Activated CD8-positive, alpha-beta memory T cell treated with anti-CD3 and anti-CD28 coated beads, Interleukin-2, amount 50 U/mL, for 4 hours (primary cell): ENCODE data around the gene XYLT1.
"Not testable (repeated sequence)": the region's sequence is repeated elsewhere in the genome, so short reads cannot be mapped to it uniquely, and the experiment has no call there.

Experiments used
- DNase-seq: peaks from one replicate; pipeline ENCODE4 v3.0.0-alpha.2; 2020

XYLT1 gene

DNA sequence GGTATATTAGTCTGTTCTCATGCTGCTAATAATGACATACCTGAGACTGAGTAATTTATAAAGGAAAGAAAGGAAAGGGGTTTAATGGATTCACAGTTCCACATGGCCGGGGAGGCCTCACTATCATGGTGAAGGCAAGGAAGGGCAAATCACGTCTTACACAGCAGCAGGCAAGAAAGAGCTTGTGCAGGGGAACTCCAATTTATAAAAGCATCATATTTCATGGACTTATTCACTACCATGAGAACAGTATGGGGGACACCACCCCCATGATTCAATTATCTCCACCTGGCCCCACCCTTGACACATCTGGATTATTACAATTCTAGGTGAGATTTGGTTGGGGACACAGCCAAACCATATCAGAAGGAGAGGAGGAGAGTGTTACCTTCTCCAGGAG, 17.7 kb upstream of the XYLT1 start:
- no peak for DNase-seq

DNA sequence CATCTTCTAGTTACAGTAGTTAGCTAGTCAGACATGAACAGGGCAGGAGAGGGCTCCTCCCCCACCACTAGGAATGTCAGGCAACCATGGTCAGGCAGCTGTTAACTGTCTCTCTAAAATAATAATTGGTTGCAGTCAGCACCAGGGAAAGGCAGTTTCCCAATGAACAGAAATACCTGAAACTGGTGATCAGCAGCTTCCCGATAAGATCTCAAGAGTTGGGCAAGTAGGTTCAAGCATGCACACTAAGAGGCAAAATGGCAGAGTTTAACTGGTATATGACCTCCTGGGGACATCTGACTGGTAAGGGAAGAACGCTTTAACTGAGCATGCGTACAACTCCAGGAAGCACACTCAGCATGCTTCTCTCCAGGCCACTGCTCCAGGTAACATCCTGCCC, 12.6 kb upstream of the XYLT1 start:
- no peak for DNase-seq

GRCh38 chr16:17482341-17482740, 11.6 kb upstream of the XYLT1 start:
- not testable (repeated sequence) for DNase-seq

- DNase-seq, result no peak
These were observed 11.0 kb upstream of the XYLT1 start for GRCh38 chr16:17481736-17482135.

DNA sequence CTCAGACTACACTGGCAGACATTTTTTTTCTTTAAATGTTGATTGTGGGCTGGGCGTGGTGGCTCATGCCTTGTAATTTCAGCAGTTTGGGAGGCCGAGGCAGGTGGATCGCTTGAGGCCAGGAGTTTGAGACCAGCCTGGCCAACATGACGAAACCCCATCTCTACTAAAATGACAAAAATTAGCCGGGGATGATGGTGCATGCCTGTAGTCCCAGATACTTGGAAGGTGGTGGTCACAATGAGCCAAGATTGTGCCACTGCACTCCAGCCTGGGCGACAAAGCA, 6.4 kb upstream of the XYLT1 start:
- DNase-seq, result not testable (repeated sequence)

GRCh38 chr16:17476414-17477259, 5.9 kb upstream of the XYLT1 start:
- DNase-seq, result peak; percentile 37

DNA sequence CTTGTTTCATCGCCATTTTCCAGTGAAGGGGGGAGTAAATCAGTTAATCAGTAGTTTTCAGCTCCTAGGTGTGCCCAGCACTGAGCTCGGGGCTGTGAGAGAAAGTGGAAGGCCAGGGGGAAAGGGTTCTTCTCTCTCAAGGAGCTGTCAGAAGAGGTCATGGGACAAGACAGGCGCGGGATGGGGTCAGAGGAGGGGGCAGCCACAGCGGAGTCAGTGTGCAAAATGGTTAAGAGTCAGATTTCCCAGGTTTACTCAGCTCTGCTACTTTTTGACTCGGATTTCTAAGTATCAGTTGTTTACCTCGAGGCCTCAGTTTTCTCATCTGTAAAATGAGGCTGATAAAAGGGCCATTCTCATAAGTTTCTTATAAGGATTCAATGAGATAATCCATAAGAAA, 4.3 kb upstream of the XYLT1 start:
- no peak for DNase-seq

- DNase-seq, result no peak
These were observed 3.8 kb upstream of the XYLT1 start for GRCh38 chr16:17474572-17474971.

DNA sequence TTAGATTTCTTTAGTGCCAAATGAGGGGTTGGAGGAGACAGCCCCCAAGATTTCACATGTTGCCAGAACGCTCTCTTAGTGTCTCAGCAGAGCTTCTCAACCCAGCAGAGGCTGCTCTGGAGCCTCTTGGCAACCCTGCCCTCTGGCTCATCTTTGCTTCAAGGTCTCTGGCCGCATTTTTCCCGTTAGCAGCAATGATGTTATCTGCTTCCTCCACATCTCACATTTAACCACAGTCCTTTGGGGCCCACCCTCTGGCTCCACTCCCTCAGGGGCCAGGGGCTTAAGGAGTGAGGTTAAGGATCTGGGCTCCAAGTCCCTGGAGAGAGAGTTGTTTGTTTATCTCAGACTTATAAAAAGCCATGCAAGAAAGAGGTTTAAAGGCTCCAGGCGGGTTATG, 3.3 kb upstream of the XYLT1 start:
- no peak for DNase-seq

DNA sequence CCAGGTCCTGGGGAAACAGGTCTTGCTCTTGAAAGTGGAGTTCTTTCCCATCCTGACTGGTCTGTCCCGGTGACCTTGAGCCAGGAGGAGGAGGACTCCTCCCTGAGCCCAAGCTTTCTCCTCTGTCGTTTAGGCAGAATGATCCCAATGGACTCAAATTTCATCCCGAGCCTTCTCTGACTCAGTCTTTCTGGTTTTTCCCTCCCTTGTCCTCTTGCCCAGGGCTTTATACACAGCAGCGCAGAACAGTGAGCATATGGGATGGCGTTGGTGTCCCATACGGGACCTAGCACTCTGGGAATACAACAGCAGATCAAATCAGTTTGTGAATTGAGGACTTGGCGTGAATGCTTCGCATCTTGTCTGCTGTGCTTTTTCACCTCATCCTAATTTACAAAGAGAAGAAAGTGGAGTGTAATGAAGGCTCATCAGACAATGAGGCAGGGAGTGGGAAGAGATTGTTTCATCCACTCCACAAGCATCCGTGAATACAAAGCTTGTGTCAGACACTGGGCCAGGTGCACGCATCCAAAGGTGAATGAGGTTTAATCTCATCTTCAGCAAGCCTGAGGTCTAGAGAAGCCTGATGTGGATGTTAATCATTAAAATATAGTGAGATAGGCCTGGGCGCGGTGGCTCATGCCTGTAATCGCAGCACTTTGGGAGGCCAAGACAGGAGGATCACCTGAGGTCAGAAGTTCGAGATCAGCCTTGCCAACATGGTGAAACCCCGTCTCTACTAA, 1.1 kb upstream of the XYLT1 start:
- DNase-seq, result no peak

- peak; percentile 32 for DNase-seq
These were observed 415 bp downstream of the XYLT1 start for GRCh38 chr16:17470182-17470907.

GRCh38 chr16:17469741-17470181, 999 bp downstream of the XYLT1 start:
- DNase-seq, result peak; percentile 32

DNA sequence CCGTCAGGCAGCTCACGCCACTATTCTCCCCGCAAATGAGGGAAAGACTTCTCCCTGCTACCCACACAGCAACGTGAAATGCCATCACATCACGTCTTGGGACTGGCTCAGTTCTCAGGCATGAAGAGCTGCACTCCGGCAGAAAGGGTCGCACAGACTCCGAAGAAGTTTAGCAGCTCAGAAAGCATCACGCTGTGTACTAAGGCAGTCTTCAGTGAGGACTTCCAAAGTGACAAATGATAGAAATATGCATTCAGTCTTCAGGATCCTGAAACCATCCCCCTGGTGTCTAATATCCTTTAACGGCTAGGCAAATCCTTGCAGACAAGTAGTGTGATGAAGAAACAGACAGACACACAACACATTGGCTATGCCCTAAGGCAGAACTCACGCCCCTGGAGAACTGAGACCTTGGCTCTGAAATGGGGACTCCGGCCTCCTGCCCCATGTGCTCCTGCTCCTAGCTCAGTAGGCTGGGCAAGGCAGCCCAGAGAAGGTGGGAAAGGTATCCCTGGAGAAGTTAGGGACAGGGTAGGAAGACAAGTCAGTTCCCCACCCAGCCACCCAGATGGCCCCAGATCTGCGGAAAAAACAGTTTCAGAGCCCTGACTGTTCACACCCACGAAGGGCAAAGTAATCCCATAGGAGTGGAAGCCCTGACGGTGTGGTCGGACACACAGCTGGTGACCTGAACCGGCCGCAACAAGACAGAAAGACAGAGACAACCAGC, 1.6 kb downstream of the XYLT1 start:
- no peak for DNase-seq

GRCh38 chr16:17468611-17469010, 2.1 kb downstream of the XYLT1 start:
- DNase-seq, result no peak

- DNase-seq, result peak; percentile 46
These were observed 2.7 kb downstream of the XYLT1 start for GRCh38 chr16:17467923-17468540.

DNA sequence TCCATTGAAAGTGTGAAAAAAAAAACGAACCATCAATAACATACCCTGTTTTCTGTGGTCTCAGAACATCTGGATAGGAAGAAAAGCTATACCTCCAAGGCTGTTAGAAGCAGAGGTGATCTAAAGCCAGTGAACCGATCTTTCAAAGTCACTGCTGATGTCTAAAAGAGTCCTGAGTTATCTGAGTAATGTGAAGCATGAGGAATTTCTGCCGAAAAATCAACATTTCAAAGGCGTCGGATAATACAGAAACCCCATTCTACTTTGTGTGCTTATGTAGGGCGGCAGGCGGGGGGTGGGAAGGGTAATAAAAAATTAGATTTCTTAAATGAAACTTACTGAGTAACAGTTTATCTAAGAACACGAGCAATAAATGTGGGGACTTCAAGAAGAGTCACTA, 3.9 kb downstream of the XYLT1 start:
- no peak for DNase-seq

GRCh38 chr16:17465460-17465859, 5.3 kb downstream of the XYLT1 start:
- no peak for DNase-seq

GRCh38 chr16:17463335-17463734, 7.4 kb downstream of the XYLT1 start:
- DNase-seq, result no peak

- no peak for DNase-seq
These were observed 8.6 kb downstream of the XYLT1 start for GRCh38 chr16:17461951-17462729.

DNA sequence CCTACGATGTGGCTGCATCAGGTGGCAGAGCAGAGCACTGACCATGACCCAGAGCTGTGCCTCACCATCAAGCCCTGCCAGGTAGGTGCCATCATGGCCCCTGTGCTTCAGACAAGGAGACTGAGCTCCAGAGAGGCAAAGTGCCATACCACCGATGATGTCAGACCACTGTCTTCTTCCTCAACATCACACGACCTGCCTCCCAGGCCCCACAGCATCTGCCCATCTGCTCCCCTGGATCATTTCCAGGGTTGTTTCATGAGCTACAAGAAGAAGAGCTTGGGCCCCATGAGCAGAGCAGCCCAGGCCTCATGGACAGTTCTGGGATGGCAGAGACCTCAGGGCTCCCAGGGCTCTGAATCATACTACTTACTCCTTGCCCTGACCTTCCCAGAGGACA, 9.9 kb downstream of the XYLT1 start:
- DNase-seq, result no peak

GRCh38 chr16:17459903-17460521, 10.7 kb downstream of the XYLT1 start:
- no peak for DNase-seq
